Fibroblast of skin of abdomen (primary cell): ENCODE measurements around the gene SNTB2.
A peak's percentile ranks its signal among the peaks of the same experiment; 100 is the strongest.
"Not testable (repeated sequence)": the region's sequence is repeated elsewhere in the genome, so short reads cannot be mapped to it uniquely, and the experiment has no call there.

Experiments
- DNase-seq: peaks from one replicate; pipeline ENCODE4 v3.0.0-alpha.2; 2013

The SNTB2 gene

DNA sequence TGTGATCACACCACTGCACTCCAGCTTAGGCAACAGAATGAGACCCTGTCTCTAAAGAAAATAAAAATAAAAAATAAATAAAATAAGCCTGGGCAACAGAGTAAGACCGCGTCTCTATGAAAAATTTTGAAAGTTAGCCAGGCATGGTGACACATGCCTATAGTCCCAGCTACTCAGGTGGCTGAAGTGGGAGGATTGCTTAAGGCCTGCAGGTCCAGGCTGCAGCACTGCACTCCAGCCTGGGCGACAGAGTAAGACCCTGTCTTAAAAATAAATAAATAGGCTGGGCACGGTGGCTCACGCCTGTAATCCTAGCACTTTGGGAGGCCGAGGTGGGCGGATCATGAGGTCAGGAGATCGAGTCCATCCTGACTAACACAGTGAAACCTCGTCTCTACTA lies 104.7 kb downstream of the SNTB2 start:
- DNase-seq, result not testable (repeated sequence)

DNA sequence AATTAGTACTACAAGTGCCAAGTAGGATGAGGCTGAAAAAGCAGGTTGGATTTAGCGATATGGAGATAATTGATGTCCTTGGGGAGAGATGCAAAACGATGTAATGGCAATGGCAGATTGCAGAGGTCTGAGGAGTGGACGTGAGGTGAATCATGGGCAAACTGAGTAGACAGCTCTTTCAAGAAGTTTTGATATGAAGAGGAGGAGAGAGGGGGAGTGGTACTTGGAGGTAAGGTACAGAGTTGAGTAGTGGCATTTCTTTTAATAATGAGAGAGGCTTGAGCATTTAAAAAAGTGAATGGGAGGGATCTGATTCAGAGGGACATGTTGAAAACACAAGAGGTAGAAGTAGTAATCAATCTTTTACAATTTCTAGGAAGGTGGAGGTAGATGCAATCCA lies 106.4 kb downstream of the SNTB2 start:
- DNase-seq, result no peak

DNA sequence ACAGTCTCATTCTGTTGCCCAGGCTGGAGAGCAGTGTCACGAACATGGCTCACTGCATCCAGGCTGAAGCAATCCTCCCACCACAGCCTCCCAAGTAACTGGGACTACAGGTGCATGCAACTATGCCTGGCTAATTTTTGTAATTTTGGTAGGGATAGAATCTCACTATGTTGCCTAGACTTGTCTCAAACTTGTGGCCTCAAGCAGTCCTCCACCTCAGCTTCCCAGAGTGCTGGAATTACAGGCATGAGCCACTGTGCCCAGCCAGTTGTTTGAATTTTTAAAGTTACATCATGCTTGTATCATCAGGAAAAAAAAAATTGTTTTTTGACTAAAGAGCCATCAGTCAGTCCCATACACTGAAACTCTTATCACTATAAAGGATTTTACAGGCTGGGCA lies 107.1 kb downstream of the SNTB2 start:
- peak; percentile 11 for DNase-seq

DNA sequence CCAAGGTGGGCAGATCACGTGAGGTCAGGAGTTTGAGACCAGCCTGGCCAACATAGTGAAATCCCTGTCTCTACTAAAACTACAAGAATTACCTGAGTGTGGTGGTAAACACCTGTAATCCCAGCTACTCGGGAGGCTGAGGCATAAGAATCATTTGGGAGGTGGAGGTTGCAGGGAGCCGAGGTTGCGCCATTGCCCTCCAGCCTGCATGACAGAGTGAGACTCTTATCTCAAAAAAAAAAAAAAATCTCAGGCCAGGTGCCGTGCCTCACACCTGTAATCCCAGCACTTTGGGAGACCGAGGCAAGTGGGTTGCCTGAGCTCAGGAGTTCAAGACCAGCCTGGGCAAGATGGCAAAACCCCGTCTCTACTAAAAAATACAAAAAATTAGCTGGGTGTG lies 109.8 kb downstream of the SNTB2 start:
- not testable (repeated sequence) for DNase-seq

DNA sequence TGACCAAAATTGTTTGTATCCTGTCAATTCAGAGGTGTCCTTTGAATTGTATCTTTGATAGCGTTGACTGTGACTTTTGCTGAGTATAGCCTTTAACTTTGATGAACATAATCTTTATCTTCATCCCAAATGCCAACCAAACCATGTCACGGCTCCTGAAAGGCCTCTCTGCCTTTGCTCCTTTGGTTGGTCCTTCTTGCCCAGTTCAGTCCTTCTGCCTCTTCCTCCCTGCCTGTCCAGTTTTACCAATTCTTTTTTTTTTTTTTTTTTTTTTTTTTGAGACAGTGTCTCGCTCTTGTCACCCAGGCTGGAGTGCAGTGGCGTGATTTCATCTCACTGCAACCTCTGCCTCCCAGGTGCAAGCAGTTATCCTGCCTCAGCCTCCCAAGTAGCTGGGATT lies 111.3 kb downstream of the SNTB2 start:
- no peak for DNase-seq

DNA sequence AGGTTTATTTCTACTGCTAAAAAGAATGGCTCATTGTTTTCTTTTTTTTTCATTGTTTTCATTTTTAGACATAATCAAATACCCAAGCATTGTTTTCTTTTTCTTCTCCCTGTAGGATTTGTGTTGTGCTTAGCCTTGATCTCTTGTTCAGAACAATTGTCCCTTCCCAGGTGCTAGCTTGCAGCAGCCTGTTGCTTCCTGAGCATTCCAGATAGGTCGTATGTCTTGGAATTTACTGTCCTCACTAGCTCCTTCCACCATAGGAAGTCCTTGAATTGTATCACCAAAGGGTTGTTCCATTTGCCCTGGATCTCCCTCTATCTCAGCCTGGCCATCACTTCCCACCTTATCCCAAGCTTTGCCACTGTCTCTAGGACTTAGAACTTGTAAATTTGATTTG lies 114.2 kb downstream of the SNTB2 start:
- DNase-seq, result no peak

DNA sequence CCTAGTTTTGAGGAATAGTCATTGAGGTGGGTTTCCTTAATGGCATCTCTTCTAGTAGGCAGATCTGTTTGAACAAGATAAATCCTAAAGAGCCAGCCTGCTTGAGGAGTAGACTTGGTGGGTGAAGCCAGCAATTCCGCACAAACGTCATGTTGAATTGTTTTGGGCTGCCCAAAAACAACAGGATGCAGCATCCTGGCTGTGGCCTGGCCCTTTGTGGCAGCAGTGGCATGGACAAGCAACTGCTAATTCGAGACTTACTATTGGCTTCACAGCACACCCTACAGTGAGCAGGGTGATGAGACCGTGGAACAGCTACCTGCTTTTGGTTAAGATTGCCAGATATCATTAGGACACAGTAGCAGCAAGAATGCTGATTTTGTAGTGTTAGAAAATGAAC lies 114.9 kb downstream of the SNTB2 start:
- no peak for DNase-seq

DNA sequence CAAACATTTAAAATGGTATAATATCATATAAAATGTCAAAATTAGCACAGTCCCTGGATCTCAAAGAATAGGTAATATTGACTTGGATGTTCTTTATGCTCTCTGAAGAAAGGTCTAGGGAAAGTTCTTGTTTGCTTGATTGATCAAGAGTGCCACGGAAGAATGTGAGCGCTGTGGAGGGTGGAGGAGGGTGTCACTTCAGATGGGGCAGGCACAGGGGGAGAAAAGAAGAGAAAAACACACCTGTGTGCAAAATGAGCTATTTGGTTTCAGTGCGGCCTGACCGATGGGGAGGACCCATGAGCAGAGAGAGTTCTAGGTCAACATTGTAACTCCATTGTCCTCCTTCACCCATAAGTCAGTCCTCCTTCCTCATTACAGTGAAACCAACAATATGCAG lies 115.3 kb downstream of the SNTB2 start:
- no peak for DNase-seq

DNA sequence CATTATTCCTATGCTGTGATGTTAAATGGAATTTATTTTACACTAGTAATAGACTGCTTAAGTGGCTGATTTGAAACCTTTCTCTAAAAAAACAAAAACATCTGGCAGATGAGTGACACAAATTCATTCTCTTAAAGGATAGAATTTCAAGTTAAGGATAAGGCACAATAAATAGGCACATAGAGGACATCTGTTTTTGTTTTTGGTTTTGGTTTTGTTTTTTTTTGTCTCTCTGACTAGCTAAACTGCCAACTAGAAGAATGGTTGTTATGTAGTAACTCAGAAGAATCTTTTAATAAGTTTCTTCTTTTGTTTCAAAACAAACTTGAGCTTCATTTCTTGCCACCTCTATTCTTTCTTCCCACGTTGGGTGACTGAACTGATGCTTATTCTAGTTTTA lies 119.1 kb downstream of the SNTB2 start:
- no peak for DNase-seq

DNA sequence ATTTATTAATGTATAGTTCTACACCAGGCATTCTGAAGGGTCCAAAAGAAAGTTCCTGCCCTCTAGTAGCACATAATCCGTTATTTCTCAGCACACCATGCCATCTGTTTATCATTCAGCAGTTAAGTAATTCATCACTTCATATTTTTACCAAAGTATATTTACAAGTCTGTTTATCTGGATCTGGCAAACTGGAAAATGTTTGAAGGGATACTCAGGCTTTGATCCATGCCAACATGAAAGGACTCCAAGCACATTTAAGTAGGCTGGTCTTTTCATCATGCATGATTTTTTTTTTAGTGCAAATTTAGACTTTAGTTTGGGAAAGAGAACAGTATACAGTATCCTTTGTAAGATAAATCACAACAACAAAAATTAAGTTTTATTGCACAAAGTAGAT lies 120.1 kb downstream of the SNTB2 start:
- no peak for DNase-seq

DNA sequence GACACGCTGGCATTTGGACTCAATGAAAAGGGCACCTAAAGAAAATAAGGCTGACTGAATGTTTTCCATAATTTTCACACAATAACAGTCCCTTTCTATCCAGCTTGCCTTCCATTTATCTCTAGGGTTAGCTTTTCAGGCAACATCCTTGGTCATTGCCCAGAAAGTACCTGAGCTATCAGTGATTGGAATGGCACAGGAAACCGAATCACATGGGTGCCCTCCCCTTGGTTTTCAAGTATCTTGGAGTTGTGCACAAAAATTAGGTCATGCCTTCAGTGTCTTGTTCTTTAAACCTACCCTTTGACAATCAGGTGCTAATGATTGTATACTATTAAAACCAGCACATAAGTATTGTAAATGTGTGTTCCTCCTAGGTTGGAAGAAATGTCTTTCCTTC lies 120.9 kb downstream of the SNTB2 start:
- no peak for DNase-seq

DNA sequence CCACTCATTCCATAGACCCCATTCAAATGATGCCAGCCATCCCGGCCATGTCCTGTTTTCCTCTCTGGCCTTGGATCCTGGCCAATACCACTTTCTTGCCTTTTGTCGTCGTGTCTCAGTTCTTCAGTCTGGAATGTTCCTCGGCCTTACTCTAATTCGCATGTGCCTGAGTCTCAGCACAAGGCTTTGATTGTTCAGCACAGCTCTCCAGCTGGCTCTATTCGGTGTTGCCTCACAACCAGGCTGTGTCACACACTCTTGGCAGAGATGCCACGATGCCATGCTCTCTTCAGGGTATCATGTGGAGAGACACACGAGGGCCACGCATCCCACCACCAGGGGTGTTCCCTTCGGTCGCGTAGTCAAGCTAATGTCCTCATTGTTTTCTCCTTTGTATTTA lies 122.4 kb downstream of the SNTB2 start:
- DNase-seq, result no peak

DNA sequence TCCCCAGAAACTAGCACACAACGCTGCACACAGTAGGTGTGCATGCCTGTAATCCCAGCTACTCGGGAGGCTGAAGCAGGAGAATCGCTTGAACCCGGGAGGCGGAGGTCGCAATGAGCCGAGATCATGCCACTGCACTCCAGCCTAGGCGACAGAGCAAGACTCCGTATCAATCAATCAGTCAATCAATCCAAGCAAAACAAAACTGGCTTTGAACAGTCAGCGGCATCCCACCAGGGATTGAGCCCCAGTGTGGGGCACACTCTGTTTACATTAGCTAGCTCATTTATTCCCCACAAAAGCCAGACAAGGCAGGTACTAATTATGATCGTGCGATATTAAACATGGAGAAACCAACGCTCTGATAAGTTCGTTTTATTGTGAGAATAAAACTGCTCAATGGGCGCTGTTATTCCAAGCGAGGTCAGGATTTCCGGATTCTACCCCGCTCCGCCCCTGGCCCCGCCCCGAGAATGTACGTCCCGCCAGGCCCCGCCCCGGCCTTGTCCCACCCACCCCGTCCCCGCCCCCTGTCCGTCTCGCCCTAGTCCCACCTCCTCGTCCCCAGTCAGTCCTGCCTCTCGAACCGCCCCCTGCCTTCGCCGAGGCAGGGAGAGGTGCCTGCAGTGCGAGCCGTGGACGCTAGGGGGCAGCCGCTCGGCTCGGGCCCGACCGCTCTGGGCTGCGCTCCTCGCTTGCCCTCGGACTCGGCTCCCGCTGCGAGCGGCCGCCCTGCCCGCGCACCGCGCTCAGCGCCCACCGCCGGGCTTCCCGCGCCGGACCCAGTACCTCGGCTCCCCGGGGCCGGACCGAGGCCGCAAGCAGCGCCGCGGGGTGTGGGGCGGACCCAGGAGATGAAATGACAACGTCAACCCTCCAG lies 123.9 kb downstream of the SNTB2 start, which contains the start of gene VPS4A:
VPS4A (plus strand) TSS at position 698 of the 880 bp plus-strand sequence; CDS start at position 860, 162 bp downstream.
- peak; percentile 96 for DNase-seq

DNA sequence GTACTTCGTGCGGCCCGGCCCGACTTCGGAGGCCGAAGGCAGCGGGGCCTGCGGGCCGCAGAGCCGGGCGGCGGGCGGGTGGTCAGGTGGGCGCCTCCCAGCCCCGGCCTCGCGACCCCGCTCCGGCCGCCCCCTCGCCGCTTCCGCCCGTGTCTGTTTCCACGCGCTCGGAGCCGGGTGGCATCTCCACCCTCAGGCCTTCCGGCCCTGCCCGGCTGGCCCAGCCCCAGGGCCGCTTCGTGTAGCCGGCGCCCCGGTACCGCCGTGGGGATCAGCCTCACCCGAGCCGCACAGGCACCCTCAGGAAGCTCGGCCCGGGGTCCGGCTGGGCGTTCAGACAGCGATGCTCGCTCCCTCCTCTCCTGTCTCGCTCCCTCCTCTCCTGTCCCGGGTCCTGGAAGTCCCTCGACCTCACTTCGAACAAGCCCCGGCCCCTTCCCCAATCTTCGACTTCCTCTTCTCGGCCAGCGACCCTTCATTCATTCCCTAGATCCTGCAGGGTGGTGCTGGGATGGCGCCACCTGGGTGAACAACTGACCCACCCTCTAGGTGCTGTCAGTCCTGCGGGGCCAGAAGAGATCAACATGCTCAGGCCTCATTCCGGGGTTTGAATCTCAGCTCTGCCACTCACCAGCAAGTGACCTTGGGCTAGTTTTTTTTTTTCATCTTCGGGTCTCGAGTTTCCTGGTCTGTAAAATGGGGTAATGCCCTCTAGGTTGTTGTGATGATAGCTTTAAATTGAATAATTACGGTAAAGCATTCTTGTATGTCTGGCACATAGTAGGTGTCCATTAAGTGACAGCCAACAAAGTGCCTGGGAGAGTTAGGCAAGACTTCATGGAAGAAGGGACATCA lies 124.8 kb downstream of the SNTB2 start:
- peak; percentile 18 for DNase-seq

DNA sequence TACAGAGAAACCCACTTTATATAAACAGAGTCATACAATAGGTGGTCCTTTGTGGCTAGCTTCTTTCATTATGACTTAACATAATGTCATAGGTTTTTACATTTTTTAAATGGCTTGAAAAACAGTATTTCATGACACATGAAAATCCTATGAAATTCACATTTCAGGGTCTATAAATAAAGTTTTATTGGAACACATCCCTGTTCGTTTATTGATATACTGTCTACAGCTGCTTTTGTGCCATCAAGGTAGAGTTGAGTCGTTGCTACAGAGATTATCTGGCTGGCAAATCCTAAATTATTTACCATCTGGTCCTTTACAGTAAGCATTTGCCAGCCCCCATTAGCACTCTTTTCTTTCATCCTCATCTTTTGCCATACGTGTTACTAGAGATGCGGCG lies 126.5 kb downstream of the SNTB2 start:
- DNase-seq, result no peak

DNA sequence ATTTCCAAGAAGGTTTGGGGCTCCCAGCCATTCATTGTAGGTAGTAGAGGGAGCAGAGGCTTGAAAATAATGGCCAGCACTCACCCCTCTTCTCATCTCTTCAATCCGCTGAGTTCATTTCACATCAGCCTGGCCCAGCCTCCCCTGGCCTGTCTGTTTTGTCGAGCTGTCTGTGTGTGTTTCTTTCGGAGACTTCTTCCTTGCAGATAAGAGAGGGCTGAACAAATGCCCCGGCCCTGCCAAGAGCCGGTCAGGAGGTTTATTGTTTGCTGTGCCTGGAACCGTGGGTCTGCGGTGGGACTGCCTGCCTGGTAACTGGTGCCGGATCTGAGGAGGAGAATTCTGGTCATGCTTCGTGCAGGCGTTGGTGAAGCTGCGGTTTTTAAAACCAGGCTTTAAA lies 127.6 kb downstream of the SNTB2 start:
- no peak for DNase-seq

DNA sequence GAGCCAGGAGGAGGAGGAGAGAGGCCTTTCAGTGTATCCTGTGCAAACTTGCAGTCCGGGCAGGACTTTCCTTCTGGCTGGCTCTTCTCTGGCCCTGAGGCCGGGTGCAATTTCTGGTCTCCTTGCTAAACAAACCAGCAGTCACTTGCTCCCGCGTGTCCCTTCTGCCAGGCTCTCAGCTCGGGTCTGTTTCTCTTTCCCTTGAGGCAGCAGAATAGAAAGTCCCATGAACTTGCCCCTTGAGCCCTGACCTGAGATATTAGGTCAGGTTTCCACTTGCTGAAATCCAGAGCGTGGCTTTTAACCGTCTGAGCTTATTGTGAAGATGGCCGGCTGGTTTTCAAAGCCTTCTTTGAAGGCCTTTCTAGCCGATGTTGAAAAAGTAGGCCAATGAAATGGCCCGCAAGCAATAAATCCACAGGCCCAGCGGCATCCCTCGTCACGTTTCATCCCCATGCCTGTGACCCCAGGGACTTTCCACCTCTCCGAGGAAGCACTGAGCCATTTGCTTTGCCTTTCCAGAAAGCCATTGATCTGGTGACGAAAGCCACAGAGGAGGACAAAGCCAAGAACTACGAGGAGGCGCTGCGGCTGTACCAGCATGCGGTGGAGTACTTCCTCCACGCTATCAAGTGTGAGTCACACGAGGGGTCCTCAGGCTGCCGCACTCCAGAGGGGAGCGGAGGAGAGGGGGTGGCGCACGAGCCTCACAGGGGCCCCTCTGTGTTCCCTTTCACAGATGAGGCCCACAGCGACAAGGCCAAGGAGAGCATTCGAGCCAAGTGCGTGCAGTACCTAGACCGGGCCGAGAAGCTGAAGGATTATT lies 128.7 kb downstream of the SNTB2 start:
- DNase-seq, result no peak

DNA sequence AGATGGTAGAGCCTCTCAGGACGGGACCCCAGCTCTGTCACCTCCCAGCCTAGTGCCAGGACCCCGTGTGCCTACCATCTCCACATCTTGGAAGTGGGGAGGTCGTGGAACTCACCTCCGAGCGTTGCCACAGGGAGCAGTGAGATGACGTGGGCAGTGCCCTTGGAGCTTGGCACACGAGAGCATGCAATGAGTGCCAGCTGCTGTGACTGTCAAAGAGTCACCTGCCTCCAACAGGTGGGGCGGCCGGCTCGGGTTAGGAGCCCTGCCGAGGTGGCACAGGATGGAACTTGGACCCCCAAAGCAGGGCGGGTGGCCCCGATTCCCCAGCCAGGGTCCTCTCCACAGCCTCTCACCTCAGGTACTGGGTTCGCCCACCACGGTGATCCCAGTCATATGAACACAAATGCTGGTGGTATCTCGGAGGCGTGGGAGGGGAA lies 129.7 kb downstream of the SNTB2 start:
- no peak for DNase-seq

DNA sequence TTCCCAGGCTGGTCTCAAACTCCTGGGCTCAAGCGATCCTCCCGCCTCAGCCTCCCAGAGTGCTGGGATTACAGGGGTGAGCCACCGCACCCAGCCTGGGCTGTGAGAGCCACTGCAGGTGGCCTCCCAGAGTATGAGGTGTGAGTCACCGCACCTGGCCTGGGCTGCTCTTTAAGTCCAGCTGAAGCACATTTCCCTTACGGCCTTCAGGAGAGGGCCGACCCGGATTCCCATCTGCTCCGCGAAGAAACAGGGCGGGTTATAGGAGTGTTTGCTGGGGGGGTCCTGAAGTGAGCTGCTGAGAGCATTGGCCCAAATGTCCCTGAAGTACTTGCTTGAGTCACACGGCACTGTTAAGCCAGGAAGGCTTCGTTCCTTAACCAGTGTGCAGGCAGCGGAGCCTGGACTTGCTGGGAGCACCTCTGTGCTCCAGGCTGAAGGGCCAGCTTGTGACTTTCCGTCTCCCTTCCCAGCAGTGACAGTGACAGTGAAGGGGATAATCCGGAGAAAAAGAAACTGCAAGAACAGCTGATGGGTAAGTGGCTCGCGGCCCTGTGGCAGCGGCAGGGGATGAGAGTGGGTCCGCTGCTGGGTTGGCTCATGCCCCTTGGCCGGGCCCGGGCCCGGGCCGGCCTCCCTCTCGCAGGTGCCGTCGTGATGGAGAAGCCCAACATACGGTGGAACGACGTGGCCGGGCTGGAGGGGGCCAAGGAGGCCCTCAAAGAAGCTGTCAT lies 131.4 kb downstream of the SNTB2 start:
- DNase-seq, result no peak

DNA sequence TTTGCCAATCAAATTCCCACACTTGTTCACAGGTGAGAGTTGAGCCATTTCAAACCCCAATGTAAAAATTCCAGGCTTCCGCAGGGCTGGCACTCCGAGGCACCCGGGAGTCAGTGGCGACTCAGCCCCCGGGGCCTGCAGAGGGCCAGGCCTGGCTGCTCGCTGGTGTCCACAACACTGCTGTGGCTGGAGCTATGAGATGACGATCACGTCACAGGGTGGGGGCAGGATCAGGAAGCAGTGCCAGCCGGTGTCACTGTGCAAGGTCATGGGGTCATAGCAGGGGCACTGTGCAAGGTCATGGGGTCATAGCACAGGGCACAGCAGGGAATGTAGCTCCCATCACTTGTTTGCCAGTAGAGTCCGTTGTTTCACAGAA lies 131.9 kb downstream of the SNTB2 start:
- DNase-seq, result no peak

DNA sequence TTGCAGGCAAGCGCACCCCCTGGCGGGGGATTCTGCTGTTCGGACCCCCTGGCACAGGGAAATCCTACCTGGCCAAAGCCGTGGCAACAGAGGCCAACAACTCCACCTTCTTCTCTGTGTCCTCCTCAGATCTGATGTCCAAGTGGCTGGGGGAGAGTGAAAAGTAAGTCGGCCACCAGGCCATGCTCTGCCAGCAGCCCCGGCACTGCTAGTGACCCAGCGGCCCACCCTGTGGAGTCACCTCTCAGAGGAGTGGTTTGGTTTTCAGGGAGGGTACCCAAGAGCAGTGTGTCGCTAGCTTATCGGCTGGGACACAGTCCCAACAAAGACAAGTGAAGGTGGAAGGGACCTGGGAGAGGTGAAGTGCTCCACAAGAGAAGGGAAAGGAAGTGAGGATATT lies 132.4 kb downstream of the SNTB2 start:
- DNase-seq, result no peak
